H54 (cell line): ENCODE measurements around the gene ATXN2L.
"Not testable (repeated sequence)": the region's sequence is repeated elsewhere in the genome, so short reads cannot be mapped to it uniquely, and the experiment has no call there.

Experiments
- DNase-seq: peaks from one replicate; pipeline ENCODE4 v3.0.0; 2011; ENCODE audit warnings: low spot score, mixed read lengths; ENCODE audit not compliant: insufficient read length
- FAIRE-seq: peaks from 3 replicates; lab custom pipeline; 2011; peaks lifted over from hg19 to GRCh38; lab: Jason Lieb, UNC
- POLR2A ChIP-seq: IDR thresholded peaks from 2 replicates; pipeline ENCODE4 v1.6.1; 2011; ENCODE audit warnings: low read depth, mild to moderate bottlenecking, low read length

Gene ATXN2L

GRCh38 chr16:28845293-28845692, 22.5 kb downstream of the ATXN2L start:
- no peak for FAIRE-seq
- TF ChIP-seq POLR2A: no peak
- DNase-seq: no peak

DNA sequence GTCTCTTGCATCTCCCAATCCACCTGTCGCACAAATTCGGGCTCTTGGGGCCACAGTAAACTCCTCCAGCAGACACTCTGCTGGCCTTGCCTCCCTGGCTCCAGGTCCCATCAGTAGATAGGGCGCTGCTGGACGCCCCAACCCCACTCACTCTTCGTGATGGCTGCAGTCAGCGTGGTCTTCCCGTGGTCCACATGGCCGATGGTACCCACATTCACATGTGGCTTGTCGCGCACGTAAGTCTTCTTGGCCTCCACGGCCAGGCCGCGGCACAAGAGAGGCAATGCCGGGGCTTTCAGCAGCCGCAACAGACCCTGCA, 22.9 kb downstream of the ATXN2L start:
- no peak for DNase-seq
- FAIRE-seq: no peak
- TF ChIP-seq POLR2A: no peak

- TF ChIP-seq POLR2A: peak; percentile 61
- no peak for FAIRE-seq
Measured at GRCh38 chr16:28846080-28846932, 23.5 kb downstream of the ATXN2L start, which contains the start of gene TUFM. TUFM (minus strand) TSS chr16:28846348; CDS start chr16:28846269, 79 bp downstream.

GRCh38 chr16:28846933-28847273, 24.1 kb downstream of the ATXN2L start:
- no peak for TF ChIP-seq POLR2A
- FAIRE-seq (no peak), DNase-seq (no peak)

More at GRCh38 chr16:28846080-28846932, 23.5 kb downstream of the ATXN2L start, which contains the start of gene TUFM:
- peak; percentile 82 for DNase-seq

DNA sequence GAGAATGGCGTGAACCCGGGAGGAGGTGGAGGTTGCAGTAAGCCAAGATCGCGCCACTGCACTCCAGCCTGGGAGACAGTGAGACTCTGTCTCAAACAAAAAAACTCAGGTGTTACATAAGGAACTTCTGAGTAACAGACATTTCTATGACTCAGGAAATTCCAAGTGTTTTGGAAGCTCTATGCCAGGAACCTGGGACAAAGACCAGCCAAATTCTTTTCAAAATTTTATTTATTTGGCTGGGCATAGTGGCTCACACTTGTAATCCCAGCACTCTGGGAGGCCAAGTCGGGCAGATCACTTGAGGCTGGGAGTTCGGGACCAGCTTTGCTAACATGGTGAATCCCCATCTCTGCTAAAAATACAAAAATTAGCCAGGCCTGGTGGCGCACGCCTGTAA, 35.6 kb downstream of the ATXN2L start:
- TF ChIP-seq POLR2A: no peak
- DNase-seq (no peak), FAIRE-seq (no peak)

GRCh38 chr16:28859326-28859725, 36.5 kb downstream of the ATXN2L start:
- no peak for DNase-seq
- no peak for TF ChIP-seq POLR2A
- no peak for FAIRE-seq

- no peak for FAIRE-seq
- no peak for DNase-seq
- no peak for TF ChIP-seq POLR2A
Measured at GRCh38 chr16:28863929-28864793, 41.4 kb downstream of the ATXN2L start.

- DNase-seq: no peak
- TF ChIP-seq POLR2A: no peak
- FAIRE-seq: no peak
Measured at GRCh38 chr16:28865001-28865688, 42.3 kb downstream of the ATXN2L start.

DNA sequence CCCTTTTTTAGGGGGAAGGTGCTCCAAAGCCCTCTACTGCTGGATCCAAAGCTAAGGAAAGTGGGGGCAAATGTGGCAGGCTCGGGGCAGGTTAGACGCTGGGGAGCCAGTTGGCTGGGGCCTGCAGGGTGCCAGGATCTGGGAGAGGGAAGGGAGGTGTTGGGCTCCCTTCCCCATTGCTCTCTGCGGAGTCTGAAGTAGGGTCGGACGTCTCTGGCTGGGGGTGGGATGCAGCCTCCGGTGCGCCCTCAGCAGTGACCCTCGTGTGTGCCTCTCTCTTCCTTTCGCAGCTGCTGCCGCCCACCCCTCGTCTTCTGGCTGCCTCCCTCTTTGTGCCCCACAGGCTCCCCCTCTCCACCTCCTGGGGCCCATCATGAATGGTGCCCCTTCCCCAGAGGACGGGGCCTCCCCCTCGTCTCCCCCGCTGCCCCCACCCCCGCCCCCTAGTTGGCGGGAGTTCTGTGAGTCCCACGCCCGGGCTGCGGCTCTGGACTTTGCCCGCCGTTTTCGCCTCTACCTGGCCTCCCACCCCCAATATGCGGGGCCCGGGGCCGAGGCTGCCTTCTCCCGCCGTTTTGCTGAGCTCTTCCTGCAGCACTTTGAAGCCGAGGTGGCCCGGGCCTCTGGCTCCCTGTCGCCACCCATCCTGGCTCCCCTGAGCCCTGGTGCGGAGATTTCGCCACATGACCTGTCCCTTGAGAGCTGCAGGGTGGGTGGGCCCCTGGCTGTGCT, 43.1 kb downstream of the ATXN2L start:
- no peak for FAIRE-seq
- TF ChIP-seq POLR2A: no peak

GRCh38 chr16:28866454-28866804, 43.6 kb downstream of the ATXN2L start:
- no peak for FAIRE-seq
- DNase-seq: no peak
- no peak for TF ChIP-seq POLR2A

More for the DNA sequence above, 43.1 kb downstream of the ATXN2L start:
- DNase-seq: no peak

- no peak for TF ChIP-seq POLR2A
- no peak for FAIRE-seq
- no peak for DNase-seq
Measured at GRCh38 chr16:28867241-28867640, 44.4 kb downstream of the ATXN2L start.

GRCh38 chr16:28867646-28868045, 44.8 kb downstream of the ATXN2L start:
- not testable (repeated sequence) for FAIRE-seq, DNase-seq

GRCh38 chr16:28869201-28869600, 46.4 kb downstream of the ATXN2L start:
- no peak for TF ChIP-seq POLR2A
- FAIRE-seq: no peak
- DNase-seq: no peak
